GM18507 (cell line): ENCODE data around the gene PIM3.

Experiments
- DNase-seq: peaks from one replicate; pipeline ENCODE4 v3.0.0; 2011; ENCODE audit warnings: low read depth; ENCODE audit not compliant: insufficient read length; ENCODE audit errors: extremely low spot score
- FAIRE-seq: peaks from 2 replicates; lab custom pipeline; 2011; peaks lifted over from hg19 to GRCh38; lab: Jason Lieb, UNC

PIM3 gene

DNA sequence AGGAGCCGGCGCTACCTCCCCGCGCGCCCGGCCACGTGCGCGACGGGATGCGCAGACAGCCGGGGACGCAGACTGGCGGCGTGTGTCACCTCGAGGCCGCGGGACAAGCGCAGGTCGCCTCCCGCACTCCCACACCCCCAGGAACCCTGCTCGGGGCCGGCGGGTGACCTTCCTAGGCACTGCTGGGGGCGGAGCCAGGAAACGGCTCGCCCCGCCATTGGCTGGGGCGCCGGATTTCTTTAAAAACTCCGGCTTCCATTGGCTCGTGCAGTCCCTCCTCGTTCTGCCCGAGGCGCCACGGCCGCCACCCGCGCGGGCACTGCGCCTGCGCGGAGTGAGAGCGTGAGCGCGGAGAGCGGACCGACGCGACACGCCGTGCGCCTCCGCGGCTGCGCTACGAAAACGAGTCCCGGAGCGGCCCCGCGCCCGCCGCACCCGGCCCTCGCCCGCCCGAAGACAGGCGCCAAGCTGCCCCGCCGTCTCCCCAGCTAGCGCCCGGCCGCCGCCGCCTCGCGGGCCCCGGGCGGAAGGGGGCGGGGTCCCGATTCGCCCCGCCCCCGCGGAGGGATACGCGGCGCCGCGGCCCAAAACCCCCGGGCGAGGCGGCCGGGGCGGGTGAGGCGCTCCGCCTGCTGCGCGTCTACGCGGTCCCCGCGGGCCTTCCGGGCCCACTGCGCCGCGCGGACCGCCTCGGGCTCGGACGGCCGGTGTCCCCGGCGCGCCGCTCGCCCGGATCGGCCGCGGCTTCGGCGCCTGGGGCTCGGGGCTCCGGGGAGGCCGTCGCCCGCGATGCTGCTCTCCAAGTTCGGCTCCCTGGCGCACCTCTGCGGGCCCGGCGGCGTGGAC, at the start of gene PIM3:
Gene PIM3, plus strand, starts transcription at position 614 of the 846 bp plus-strand sequence. Its CDS starts 176 bp downstream, at position 790.
- peak; percentile 98 for DNase-seq
- peak; percentile 95 for FAIRE-seq

DNA sequence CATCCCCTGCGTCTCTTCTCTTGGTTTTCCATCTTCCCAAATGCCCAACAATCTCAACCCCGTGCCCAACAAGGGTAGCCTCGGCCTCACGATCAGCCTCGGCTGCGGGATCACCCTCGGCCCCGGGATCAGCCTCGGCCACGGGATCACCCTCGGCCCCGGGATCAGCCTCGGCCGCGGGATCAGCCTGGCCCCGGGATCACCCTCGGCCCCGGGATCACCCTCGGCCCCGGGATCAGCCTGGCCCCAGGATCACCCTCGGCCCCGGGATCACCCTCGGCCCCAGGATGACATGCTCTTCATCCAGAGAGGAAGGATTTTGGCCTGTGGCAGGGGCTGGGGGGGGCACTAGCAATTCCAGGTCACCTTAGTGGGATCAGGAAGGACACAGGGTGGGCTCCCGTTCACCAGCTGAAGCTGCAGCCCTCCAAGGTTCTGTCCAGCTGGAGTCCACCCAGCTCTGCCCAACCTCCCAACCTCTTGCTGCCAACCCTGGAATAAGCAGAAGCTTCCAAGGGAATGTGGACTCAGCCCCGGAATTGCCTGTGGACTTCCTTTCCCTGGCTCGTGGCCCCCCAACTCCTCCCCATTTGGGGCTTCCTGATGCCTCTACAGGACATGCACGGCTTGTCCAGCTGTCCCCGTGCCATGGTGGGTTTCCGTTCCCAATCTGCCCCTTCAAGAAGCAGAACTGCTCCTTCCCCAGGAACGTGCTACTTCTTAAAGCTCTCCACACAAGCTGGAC, 48.5 kb upstream of the PIM3 start:
- FAIRE-seq: no peak
- DNase-seq: no peak

DNA sequence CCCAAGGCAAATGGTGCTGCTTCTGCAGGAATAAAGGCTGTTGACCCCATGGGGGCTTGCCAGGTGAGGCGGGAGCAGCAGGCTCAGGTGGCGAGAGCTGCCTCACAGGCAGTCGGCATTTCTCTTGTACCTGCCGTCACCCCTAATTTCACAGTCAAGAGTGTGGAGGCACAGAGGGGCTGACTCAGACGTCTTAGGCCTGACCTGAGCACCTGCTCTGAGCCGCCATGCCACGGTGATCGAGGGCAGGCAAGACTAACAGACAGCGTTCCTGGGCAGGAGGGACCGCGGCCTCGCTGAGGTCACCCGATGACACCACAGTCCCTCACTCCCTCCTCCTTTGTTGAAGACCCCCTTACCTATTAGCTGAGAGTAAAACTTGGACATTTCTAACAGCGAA, 47.5 kb upstream of the PIM3 start:
- FAIRE-seq (no peak), DNase-seq (no peak)

DNA sequence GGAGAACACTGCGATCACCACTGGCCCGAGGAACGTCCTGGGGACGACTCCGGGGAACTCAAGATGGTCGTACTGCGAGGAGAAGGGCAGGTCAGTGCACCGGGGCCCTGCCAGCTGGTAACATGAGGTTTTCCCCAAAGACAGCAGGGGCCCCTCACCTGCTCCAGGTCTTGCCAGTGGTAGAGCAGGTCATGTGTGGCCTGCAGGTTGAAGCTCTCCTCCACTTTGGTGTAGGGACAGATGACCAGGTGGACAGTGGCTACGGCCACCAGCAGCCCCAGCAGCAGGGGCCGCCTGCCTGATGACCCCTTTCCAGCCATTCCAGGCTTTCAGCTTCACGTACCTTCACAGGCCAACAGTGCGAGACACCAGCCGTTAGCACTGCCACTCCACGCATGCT, 47.1 kb upstream of the PIM3 start:
- no peak for FAIRE-seq
- DNase-seq: no peak

DNA sequence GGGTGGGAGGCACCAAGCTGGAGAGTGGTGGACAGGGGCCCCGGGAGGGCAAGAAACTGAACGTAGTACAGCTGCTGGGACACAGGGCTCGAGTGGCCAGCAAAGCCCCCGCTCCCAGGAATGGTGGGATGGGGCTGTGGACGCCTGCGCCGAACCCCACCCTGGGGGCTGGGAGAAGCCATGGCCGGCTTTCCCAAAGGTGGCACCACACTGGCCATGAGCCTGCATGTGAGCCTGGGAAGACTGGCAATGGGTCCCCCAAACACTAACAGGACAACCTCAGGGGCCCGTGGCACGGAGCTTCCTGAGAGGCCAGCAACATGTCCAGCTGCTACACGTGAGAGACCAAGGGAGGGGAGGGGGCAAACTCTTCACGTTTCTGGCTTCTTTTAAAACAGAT, 46.3 kb upstream of the PIM3 start:
- no peak for FAIRE-seq

DNA sequence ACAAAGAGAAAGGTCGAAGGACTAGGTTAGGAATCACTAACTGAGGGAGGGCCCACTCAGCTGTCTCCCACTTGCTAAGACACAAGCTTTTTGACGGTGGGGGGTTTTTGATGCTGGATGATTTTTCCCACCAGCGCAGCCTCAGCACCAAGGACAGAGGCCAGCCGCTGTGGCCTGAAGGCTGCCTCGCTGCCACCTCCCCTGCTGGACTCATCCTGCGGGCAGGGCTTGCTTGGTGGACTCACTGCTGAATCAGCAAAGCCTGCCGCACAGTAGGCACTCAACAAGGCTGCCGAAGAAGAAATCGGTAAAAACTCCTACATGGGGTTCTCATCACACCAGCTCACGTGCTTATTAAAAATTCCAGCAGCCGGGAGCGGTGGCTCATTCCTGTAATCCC, 45.0 kb upstream of the PIM3 start:
- FAIRE-seq (no peak), DNase-seq (no peak)

More for the DNA sequence above, 46.3 kb upstream of the PIM3 start:
- no peak for DNase-seq

DNA sequence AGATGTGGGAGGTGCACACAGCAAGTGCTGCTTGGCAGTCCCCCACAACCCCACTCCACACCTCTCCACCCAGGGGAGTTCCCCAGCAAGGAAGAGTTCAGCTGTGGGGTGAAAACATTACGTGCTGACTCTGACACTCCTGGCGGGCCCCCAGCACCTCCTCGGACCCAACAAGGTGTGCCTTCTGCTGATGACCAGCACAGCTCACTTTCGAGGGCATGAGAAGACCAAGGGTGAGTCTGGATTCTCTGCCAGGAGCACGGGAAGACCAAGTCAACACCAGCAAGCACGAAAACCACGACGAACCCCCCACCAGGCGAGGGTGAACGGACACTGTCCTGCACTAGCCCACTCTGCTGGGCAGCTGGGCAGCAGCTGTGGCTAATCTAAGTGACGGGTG, 43.7 kb upstream of the PIM3 start:
- no peak for FAIRE-seq
- DNase-seq: no peak

DNA sequence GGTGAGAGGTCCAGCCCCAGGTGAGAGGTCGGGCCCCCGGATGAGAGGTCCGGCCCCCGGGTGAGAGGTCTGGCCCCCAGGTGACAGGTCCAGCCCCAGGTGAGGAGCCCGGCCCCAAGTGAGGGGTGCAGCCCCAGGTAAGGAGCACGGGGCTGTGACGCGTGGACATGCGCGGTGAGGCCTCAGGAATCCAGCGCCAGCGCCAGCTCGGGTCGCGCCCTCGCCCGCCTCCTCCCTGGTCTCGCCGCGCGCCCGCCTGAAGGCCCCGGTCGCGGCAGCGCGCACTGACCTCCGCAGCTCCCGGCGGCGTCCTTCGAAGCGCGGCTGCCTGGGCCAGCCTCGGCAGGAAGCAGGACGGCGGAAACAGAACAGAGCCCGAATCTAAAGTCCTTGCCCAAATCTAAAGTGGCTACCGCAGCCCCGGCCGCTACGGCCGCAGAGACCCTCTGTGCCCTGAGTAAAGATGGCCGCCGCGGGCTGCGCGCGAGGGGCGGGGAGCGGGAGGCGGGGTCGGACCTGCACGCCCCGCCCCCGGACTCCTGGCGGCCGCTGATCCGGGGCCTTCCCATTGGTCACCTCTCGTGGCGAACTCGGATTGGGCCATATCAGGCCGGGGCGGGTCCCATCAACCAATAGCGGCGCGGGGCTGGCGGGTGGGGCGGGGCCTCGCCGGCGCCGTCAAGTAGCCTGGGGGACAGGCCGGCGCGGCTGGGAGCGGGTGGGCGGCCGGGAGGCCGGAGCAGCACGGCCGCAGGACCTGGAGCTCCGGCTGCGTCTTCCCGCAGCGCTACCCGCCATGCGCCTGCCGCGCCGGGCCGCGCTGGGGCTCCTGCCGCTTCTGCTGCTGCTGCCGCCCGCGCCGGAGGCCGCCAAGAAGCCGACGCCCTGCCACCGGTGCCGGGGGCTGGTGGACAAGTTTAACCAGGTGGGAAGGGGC, 42.3 kb upstream of the PIM3 start, which contains the start of the genes ALG12 and CRELD2:
Gene ALG12, minus strand, starts transcription at position 465 of the 937 bp plus-strand sequence. CDS start 4,673 bp downstream, outside the sequence.
Gene CRELD2, plus strand, starts transcription at position 661 of the 937 bp plus-strand sequence. Its CDS starts 136 bp downstream, at position 797.
- FAIRE-seq: peak; percentile 95
- peak; percentile 97 for DNase-seq

DNA sequence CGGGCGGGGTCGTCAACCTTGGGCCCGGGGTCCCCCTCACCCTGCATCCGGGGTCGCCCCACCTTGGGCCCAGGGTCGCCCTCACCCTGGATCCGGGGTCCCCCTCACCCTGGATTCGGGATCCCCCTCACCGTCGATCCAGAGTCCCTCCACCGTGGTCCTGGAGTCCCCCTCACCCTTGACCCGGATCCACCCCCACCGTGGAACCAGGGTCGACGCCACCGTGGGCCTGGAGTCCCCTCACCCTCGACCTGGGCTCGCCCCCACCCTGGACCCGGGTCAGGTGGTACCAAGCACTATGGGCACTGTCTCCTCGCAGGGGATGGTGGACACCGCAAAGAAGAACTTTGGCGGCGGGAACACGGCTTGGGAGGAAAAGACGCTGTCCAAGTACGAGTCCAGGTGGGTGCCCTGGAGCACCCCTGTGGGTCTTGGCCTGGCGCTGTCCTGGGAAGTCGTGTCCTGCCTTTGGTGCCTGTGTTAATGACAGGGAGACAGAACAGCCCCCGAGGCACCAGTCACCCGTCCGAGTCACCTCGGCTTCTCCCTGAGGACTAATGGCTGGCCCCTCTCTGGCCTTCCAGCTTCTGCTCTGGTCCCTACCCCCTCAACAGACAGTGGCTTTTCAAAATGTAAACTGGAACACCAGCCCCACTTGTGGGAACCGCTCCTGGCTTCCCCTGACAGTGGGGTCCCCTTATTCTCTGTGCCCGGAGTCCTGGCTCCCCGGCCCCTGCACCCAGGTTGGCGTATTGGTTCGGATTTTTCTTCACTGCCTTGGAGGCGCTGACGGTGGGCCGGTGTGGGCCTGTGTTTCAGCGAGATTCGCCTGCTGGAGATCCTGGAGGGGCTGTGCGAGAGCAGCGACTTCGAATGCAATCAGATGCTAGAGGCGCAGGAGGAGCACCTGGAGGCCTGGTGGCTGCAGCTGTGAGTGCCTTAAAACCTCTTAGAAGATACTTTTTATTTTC, 41.4 kb upstream of the PIM3 start:
- FAIRE-seq (no peak), DNase-seq (no peak)

DNA sequence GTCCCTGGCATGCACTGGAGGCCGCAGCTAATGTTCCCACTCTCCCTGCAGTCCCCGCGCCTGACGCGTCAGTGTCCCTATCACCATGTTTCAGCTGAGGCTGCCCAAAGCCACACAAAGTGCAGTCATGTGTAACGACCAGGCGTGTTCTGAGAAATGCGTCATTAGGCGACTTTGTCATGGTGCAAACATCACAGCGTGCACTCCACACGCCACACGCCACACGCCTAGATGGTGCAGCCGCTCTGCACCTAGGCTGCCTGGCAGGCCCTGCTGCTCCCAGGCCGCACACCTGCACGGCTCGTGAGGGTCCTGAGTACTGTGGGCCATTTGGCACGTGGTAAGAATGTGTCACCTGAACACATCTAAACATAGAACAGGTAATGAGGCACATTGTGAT, 39.7 kb upstream of the PIM3 start:
- FAIRE-seq: no peak
- DNase-seq: no peak

DNA sequence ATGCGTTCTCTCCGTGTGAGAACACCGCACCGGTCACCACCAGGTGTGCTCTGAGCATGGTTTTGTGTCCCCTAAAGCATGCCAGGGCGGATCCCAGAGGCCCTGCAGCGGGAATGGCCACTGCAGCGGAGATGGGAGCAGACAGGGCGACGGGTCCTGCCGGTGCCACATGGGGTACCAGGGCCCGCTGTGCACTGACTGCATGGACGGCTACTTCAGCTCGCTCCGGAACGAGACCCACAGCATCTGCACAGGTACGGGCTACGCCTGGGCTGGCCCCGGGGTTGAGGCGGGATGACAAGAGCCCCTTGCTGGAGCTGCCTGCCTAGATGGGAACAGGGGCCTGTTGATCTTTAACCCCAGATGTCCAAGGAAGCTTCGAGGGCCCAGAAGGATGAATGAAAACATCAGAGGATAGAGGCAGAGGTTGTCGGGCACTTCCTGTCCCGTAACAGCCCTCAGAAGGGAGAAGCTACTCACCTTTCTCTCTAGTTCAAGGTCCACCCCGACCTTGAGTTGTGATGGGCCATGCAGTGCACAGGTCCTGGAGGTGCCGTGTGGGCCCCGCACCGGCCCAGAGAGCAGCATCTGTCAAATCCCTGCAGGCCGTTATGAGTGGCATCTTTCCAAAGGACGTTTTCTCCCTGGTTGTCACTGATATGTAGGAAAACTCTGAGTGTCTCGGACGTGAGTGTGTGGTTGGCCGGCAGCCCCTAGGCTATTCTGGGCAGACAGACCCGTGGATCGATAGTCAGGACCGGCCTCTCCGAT, 38.9 kb upstream of the PIM3 start:
- FAIRE-seq: no peak
- no peak for DNase-seq

DNA sequence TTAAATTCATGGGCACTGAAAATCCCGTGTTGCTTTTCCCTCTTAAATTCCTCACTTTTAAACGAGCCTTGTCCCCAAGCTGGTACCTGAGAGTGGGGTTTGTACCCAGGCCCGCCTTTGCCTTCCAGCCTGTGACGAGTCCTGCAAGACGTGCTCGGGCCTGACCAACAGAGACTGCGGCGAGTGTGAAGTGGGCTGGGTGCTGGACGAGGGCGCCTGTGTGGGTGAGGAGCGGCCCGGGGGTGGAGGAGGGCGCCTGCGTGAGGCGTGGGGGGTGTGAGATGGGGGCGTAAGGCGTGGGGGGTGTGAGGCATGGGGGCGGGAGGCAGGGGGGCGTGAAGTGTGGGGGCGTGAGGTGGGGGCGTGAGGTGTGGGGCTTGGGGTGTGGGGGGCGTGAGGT, 38.1 kb upstream of the PIM3 start:
- DNase-seq (no peak), FAIRE-seq (no peak)

DNA sequence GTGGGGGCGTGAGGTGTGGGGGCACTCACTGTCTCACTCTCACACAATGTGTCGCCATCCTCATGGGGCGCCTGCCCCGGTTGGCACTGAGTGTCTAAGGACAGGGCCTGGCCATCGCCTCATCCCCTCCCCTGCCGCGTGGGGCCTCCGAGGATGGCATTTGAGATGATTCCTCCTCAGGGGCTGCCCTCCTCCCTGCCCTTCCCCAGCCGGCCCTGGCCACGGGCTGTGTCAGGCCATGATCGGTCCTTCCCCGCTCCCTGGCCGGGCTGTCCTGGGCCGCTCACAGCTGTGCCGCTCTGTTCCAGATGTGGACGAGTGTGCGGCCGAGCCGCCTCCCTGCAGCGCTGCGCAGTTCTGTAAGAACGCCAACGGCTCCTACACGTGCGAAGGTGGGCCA, 37.6 kb upstream of the PIM3 start:
- DNase-seq (no peak), FAIRE-seq (no peak)

DNA sequence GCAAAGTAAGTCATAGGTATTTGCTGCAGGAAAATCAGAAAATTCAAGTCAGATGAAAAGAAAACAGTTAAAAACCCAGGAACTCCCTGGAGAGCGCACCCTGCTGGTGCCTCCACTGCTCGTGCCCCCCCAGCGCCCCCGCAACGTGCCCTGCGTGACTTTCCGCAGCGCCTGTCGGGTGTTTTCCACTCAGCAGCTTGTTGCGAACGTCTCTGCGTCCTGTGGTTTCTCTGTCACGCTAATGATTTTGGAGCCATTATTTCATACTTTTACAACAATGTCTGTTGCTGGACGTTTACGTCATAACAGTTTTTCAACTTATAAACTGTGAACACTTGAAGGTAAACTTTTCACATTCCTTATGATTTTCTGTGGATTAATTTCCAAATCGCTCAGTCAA, 37.1 kb upstream of the PIM3 start:
- no peak for DNase-seq
- peak; percentile 48 for FAIRE-seq

DNA sequence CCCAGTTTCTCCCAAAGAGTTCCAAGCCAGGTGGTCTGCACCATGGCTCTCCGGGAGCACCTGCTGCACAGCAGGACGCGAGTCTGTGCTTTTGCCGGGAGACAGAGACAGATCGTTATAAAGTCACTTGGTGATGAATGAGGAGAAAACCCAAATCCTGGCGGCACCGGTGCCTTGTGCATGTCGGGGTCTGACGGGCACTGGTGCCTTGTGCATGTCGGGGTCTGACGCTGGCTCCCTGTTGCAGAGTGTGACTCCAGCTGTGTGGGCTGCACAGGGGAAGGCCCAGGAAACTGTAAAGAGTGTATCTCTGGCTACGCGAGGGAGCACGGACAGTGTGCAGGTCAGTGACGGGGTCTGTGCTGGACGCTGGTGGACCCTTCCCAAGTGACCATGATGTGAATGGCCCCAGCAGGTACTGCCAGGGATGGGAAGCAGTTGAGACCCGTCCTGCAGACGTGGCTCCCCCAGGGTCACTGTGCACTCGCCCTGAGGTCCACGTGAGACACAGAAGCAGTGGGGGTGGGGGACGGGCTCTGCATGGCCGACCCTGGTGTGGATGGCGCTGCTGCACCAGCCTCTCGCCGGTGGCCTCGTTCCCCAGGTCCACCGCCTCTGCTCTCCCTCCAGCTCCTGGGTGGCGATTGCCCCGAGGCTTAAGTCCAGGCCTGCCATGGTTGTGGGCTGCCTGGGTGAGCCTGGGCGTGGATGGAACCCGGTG, 36.3 kb upstream of the PIM3 start:
- DNase-seq: no peak
- no peak for FAIRE-seq

DNA sequence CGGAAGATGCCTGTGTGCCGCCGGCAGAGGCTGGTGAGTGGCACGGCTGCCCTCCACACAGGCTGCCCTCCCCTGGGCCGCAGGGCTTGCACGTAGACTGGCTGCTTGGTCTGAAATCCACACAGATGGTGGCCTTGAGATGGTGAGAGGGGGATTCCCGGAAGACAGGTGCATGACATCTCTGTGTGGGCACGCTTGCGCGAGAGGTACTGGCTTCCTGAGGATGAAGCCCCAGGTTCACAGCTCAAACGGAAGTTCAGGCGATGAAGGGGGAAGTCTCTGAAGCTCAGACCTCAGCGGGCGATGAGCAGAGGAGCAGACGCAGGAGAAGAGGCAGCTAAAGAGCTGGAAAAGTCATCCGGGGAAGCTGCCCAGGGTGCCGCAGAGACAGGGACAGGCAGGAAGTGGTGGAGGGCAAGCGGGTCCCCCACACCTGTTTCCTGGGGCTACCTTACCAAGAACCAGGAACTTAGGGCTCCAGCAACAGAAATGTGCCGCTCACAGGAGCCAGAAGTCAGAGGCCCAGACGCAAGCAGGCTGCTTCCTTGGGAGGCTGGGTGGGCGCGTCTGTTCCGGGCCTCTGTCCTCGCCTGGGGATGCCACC, 34.9 kb upstream of the PIM3 start:
- FAIRE-seq (peak; percentile 97), DNase-seq (no peak)

DNA sequence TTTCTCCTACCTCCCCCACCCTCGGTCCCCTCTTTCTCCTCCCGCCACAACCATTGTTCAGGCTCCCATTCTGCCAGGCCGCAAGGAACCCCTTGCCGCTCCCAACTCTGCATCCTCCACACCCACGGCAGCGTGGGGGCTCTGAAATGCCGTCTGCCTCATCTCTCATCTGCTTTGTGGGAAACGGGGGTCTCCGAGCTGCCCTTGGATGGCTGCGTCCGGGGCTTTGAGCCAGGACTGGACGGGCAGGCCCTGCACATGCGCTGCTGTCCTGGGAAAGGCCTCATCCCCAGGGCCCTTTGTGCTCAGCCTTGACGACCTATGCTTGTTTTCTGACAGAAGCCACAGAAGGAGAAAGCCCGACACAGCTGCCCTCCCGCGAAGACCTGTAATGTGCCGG, 33.7 kb upstream of the PIM3 start:
- FAIRE-seq (no peak), DNase-seq (no peak)
